Measurements from ENCODE around the gene SPIB. TPM values are rescaled to one million over a fixed set of nuclear protein-coding genes. Genes with fewer than 3 reads are reported as not detected.

The SPIB gene
- total and polyA plus RNA-seq, 2 experiments from 2014 or later: 12.6 to 17.5 TPM

- Histone ChIP-seq H3K4me2 (no peak overlapping the region), H3K27ac (ENCODE audit: low read depth) (no peak overlapping the region), H4K20me1 (replicated peaks; ENCODE audit: insufficient read depth) (peaks cover 4% of the 10 kb centered on the region; the same call in 1 of the 2 replicates), H3K36me3 (ENCODE audit: insufficient read depth) (peaks cover 23% of the 10 kb centered on the region), H3K79me2 (replicated peaks; ENCODE audit: insufficient read depth) (peaks cover 56% of the 10 kb centered on the region), H3K9me2 (ENCODE audit: insufficient read depth) (no peaks in the 10 kb centered on the region), H3K4me3 (no peak overlapping the region), H3K27me3 (ENCODE audit: insufficient read depth) (no peaks in the 10 kb centered on the region), H3F3A (replicated peaks; ENCODE audit: low read depth) (no peaks in the 10 kb centered on the region), H2AFZ (no peak overlapping the region), H3K4me1 (ENCODE audit: insufficient read depth) (no peaks in the 10 kb centered on the region)
- Mint-ChIP-seq H3K9me3 (peaks cover 28% of the 10 kb centered on the region), H3K27me3 (ENCODE audit: insufficient read depth, low read depth, poor library complexity) (peaks cover 12% of the 10 kb centered on the region), H3K4me3 (no peak overlapping the region), H3K4me1 (no peaks in the 10 kb centered on the region), H3K27ac (no peak overlapping the region), H3K36me3 (ENCODE audit: low read depth) (peaks cover 60% of the 10 kb centered on the region)
- TF ChIP-seq ZNF462 (CRISPR knock-in tag; IDR thresholded peaks at IDR 0.05) (no peak), STAT1 (IDR thresholded peaks at IDR 0.05; ENCODE audit: unreplicated experiment) (no peak), EZH2phosphoT487 (IDR thresholded peaks at IDR 0.05; ENCODE audit: unreplicated experiment) (no peak), ZNF114 (CRISPR knock-in tag; IDR thresholded peaks at IDR 0.05) (no peak)
- DNase-seq (ENCODE audit: low spot score) (no peak), ATAC-seq (no peak)
Measured at GRCh38 chr19:50394017-50394416, 24.7 kb upstream of the SPIB start.

GRCh38 chr19:50398675-50399367, 19.9 kb upstream of the SPIB start:
- Mint-ChIP-seq H3K36me3 (ENCODE audit: low read depth) (peaks cover 32% of the 10 kb centered on the region), H3K4me3 (no peak overlapping the region), H3K9me3 (no peaks in the 10 kb centered on the region; the same call in 1 of the 3 replicates), H3K27me3 (ENCODE audit: insufficient read depth, low read depth, poor library complexity) (peaks cover 5% of the 10 kb centered on the region), H3K4me1 (no peaks in the 10 kb centered on the region), H3K27ac (peak overlapping the region; percentile 81)
- no peak for DNase-seq (ENCODE audit: low spot score)
- Histone ChIP-seq H3K36me3 (ENCODE audit: insufficient read depth) (no peaks in the 10 kb centered on the region), H3K4me1 (ENCODE audit: insufficient read depth) (no peaks in the 10 kb centered on the region), H3K27ac (ENCODE audit: low read depth) (no peak overlapping the region), H3F3A (replicated peaks; ENCODE audit: low read depth) (no peaks in the 10 kb centered on the region), H3K4me2 (no peak overlapping the region), H2AFZ (no peak overlapping the region), H4K20me1 (replicated peaks; ENCODE audit: insufficient read depth) (peaks cover 4% of the 10 kb centered on the region), H3K27me3 (ENCODE audit: insufficient read depth) (no peaks in the 10 kb centered on the region), H3K79me2 (replicated peaks; ENCODE audit: insufficient read depth) (peaks cover 19% of the 10 kb centered on the region), H3K9me2 (ENCODE audit: insufficient read depth) (no peaks in the 10 kb centered on the region), H3K4me3 (no peak overlapping the region)
- no peak for ATAC-seq
- TF ChIP-seq EZH2phosphoT487 (IDR thresholded peaks at IDR 0.05; ENCODE audit: unreplicated experiment) (no peak), ZNF114 (CRISPR knock-in tag; IDR thresholded peaks at IDR 0.05) (no peak), ETS1 (IDR thresholded peaks at IDR 0.05) (no peak)
